HCT116 (cell line): ENCODE measurements around the gene MTREX. TPM values are rescaled to one million over a fixed set of nuclear protein-coding genes. Genes with fewer than 3 reads are reported as not detected.

ENCODE experiments used
- ATAC-seq: fragments of 200-7000 bp; cut with Tn5 transposase; 2 replicates; pipeline ENCODE4 v1.9.1; 2020; ENCODE audit warnings: mild to moderate bottlenecking, moderate library complexity
- BruUV-seq: library from RNA; stranded (reverse); fragments of 400-500 nt; replicated peaks from 2 replicates; lab custom pipeline; 2021; lab: Mats Ljungman, UMichigan
- CTCF ChIA-PET: fragments of 300-600 bp; sonication (Branson Sonifier 250); formaldehyde crosslinking; loops from one replicate; lab custom pipeline; 2021; ENCODE audit warnings: antibody characterized with exemption; lab: Charles Lee
- POLR2A ChIA-PET: fragments of 300-600, 350-600 bp; sonication (Branson Sonifier 250); formaldehyde crosslinking; loops from one replicate; lab custom pipeline; 2021; ENCODE audit warnings: antibody characterized with exemption; lab: Charles Lee
- RAD21 ChIA-PET, 2 experiments: fragments of 300-600 bp; sonication (Branson Sonifier 250); formaldehyde crosslinking; loops; one replicate each; lab custom pipeline; 2023; ENCODE audit warnings: low total read pairs in 2 of 2; ENCODE audit not compliant: uncharacterized antibody in 2 of 2, unreplicated experiment in 2 of 2, low non-redundant PET in 1 of 2; lab: Charles Lee
- DNase-seq: peaks from one replicate; pipeline ENCODE4 v3.0.0-alpha.2; 2010; ENCODE audit warnings: low read depth, low spot score
- H2AFZ ChIP-seq: fragments of 200-600 bp; shearing (Covaris generic), sonication (generic); 2 replicates; pipeline ENCODE4 v1.6.1; 2017; ENCODE audit warnings: low read depth, mixed run types, mixed read lengths, antibody characterized with exemption, low read length; ENCODE audit not compliant: poor library complexity, severe bottlenecking
- H3K27ac ChIP-seq: 2 replicates; pipeline ENCODE4 v1.5.1; 2012; ENCODE audit warnings: low read depth, low read length
- H3K27me3 ChIP-seq: fragments of 200-600 bp; sonication (generic); 2 replicates; pipeline ENCODE4 v1.6.1; 2016; ENCODE audit warnings: mixed run types, low read length, mixed read lengths; ENCODE audit not compliant: insufficient read depth
- H3K36me3 ChIP-seq, 2 experiments: fragments of 200-500 bp in 1 of 2; fragments of 200-600 bp in 1 of 2; sonication (Bioruptor generic) in 1 of 2; sonication (generic) in 1 of 2; 2 replicates each; pipeline versions ENCODE4 v1.5.1 to v1.6.1; 2014 to 2016; ENCODE audit warnings: low read length in 2 of 2, inconsistent platforms in 1 of 2, mixed read lengths in 1 of 2, mixed run types in 1 of 2; ENCODE audit not compliant: insufficient read depth in 2 of 2, control insufficient read depth in 1 of 2
- H3K4me1 ChIP-seq, 2 experiments: fragments of 200-600 bp in 1 of 2; sonication (generic) in 1 of 2; 2 replicates each; pipeline versions ENCODE4 v1.5.1 to v1.6.1; 2012 to 2017; ENCODE audit warnings: low read length in 2 of 2, inconsistent platforms in 1 of 2, mild to moderate bottlenecking in 1 of 2, mixed read lengths in 1 of 2, mixed run types in 1 of 2, moderate library complexity in 1 of 2; ENCODE audit not compliant: insufficient read depth in 2 of 2, control insufficient read depth in 1 of 2
- H3K4me2 ChIP-seq: fragments of 200-600 bp; sonication (generic); 2 replicates; pipeline ENCODE4 v1.6.1; 2017; ENCODE audit warnings: mixed run types, low read length, mixed read lengths
- H3K4me3 ChIP-seq, 2 experiments: fragments of 200-600 bp in 1 of 2; sonication (generic) in 1 of 2; replicated peaks in 1 of 2; 2 replicates each; pipeline ENCODE4 v1.5.1; 2011 to 2016; ENCODE audit warnings: low read length in 2 of 2, control low read depth in 1 of 2, low read depth in 1 of 2, mild to moderate bottlenecking in 1 of 2, mixed read lengths in 1 of 2, mixed run types in 1 of 2
- H3K79me2 ChIP-seq: fragments of 200-600 bp; sonication (generic); 2 replicates; pipeline ENCODE4 v1.6.1; 2017; ENCODE audit warnings: mild to moderate bottlenecking, mixed run types, low read length, moderate library complexity, mixed read lengths; ENCODE audit not compliant: insufficient read depth
- H3K9ac ChIP-seq: fragments of 200-600 bp; sonication (generic); 2 replicates; pipeline ENCODE4 v1.6.1; 2016; ENCODE audit warnings: low read length, mixed read lengths
- H3K9me2 ChIP-seq: fragments of 200-600 bp; sonication (generic), shearing (Covaris generic); 2 replicates; pipeline ENCODE4 v1.6.1; 2017; ENCODE audit warnings: mixed run types, mild to moderate bottlenecking, moderate library complexity; ENCODE audit not compliant: insufficient read depth
- H3K9me3 ChIP-seq, 2 experiments: fragments of 200-500 bp in 1 of 2; fragments of 200-600 bp in 1 of 2; sonication (Bioruptor generic) in 1 of 2; sonication (generic) in 1 of 2; 2 replicates each; pipeline ENCODE4 v1.6.1; 2014 to 2017; ENCODE audit warnings: low read length in 2 of 2, mixed read lengths in 2 of 2, inconsistent platforms in 1 of 2, low read depth in 1 of 2, mild to moderate bottlenecking in 1 of 2, mixed run types in 1 of 2, moderate library complexity in 1 of 2; ENCODE audit not compliant: control insufficient read depth in 1 of 2, insufficient read depth in 1 of 2
- H4K20me1 ChIP-seq: fragments of 200-600 bp; sonication (generic), shearing (Covaris generic); 2 replicates; pipeline ENCODE4 v1.6.1; 2017; ENCODE audit warnings: mixed run types, mild to moderate bottlenecking, moderate library complexity; ENCODE audit not compliant: insufficient read depth
- ELF1 ChIP-seq: IDR thresholded peaks from 2 replicates; pipeline ENCODE4 v1.6.1; 2012; ENCODE audit warnings: low read depth, borderline replicate concordance
- JUND ChIP-seq: IDR thresholded peaks from 2 replicates; pipeline ENCODE4 v1.6.1; 2012
- REST ChIP-seq: IDR thresholded peaks from 2 replicates; pipeline ENCODE4 v1.6.1; 2012; ENCODE audit warnings: low read depth
- TCF7L2 ChIP-seq: IDR thresholded peaks from 2 replicates; pipeline ENCODE4 v1.7.0; 2011; ENCODE audit warnings: borderline replicate concordance, inconsistent platforms; ENCODE audit not compliant: insufficient read depth, insufficient read length; ENCODE audit errors: extremely low read depth
- intact Hi-C: fragments of 100-400 bp; cut with micrococcal nuclease; formaldehyde crosslinking; loops from 2 replicates; pipeline ENCODE4 v1.10.0; 2022
- total RNA-seq: library from RNA; stranded (reverse); gene quantifications from one replicate; pipeline ENCODE4 v1.2.1, GENCODE V29; 2021; ENCODE audit not compliant: unreplicated experiment
- TF ChIP-seq, protein P1 (sequence below): IDR thresholded peaks from 2 replicates; pipeline ENCODE4 v1.6.1; 2012

The MTREX gene
- total RNA-seq, 1 experiment from 2014 or later = 101 TPM

DNA sequence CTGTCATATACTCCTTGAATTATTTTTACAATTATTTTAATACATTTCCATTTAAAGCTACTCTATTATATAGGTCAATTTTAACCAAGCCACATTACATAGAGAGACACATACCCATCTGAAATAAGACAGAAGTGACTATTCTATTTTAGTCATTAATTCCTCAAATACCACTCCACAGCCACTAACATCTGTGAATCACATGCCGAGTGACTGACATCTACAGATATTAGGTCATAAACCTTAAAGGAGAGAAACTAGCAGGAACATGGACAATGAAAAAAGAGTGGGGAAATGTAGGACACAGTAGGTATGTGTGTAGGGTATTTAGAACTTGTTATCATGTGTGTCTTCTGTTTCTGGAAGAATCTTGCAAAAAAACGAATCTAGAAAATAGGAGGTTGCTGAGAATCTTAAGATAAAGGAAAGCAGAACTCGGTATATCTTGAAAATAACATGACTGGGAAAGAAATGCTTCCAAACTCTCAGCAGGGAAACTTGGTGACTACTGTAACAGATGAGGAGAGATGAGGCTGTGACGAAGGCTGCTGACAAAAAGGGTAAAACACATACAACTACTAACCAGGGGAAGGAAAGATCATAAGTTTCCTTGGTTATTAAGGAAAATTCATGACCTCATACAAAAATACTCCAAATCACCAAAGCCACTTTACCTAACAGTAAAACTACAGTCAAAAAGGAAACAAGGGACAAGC is 142.4 kb downstream of the MTREX start:
- H4K20me1 ChIP-seq = no peaks in the 10 kb centered on the region
- no peak overlapping the region for H3K9ac ChIP-seq
- no peaks in the 10 kb centered on the region for H3K9me3 ChIP-seq
- BruUV-seq = no TSS peak
- ChIA-PET POLR2A (no interaction called here), RAD21 (no interaction called here), CTCF (no interaction called here)
- no peak for ATAC-seq
- DNase-seq = no peak
- no peaks in the 10 kb centered on the region for H3K4me1 ChIP-seq
- no peaks in the 10 kb centered on the region for H3K9me2 ChIP-seq
- no peak overlapping the region for H3K4me2 ChIP-seq
- no peaks in the 10 kb centered on the region for H3K36me3 ChIP-seq
- no peaks in the 10 kb centered on the region for H3K27me3 ChIP-seq
- intact Hi-C loops = no loop called here
- no peak overlapping the region for H3K4me3 ChIP-seq
- no peak overlapping the region for H3K27ac ChIP-seq
- H3K79me2 ChIP-seq = no peaks in the 10 kb centered on the region
- TF ChIP-seq REST (no peak), TCF7L2 (no peak), JUND (no peak), ELF1 (no peak)
- TF ChIP-seq, protein P1, sequence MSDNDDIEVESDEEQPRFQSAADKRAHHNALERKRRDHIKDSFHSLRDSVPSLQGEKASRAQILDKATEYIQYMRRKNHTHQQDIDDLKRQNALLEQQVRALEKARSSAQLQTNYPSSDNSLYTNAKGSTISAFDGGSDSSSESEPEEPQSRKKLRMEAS = no peak
- TF ChIP-seq, all 23 proteins: peak for 0
- no peak overlapping the region for H2AFZ ChIP-seq
